ENCODE results near the gene CELF6. TPM values are rescaled to one million over a fixed set of nuclear protein-coding genes. Genes with fewer than 3 reads are reported as not detected.
A peak's percentile ranks its signal among the peaks of the same experiment; 100 is the strongest.

CELF6 gene
- total RNA-seq, 1 experiment from 2014 or later: not detected

GRCh38 chr15:72249142-72249810, 70.7 kb downstream of the CELF6 start:
- CTCF ChIA-PET: no interaction called here
- intact Hi-C loops (cut with micrococcal nuclease; ENCODE audit: unreplicated experiment): no loop called here
- POLR2A ChIA-PET (ENCODE audit: low non-redundant PET): no interaction called here
- TF ChIP-seq, protein P1, sequence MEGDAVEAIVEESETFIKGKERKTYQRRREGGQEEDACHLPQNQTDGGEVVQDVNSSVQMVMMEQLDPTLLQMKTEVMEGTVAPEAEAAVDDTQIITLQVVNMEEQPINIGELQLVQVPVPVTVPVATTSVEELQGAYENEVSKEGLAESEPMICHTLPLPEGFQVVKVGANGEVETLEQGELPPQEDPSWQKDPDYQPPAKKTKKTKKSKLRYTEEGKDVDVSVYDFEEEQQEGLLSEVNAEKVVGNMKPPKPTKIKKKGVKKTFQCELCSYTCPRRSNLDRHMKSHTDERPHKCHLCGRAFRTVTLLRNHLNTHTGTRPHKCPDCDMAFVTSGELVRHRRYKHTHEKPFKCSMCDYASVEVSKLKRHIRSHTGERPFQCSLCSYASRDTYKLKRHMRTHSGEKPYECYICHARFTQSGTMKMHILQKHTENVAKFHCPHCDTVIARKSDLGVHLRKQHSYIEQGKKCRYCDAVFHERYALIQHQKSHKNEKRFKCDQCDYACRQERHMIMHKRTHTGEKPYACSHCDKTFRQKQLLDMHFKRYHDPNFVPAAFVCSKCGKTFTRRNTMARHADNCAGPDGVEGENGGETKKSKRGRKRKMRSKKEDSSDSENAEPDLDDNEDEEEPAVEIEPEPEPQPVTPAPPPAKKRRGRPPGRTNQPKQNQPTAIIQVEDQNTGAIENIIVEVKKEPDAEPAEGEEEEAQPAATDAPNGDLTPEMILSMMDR (conservative IDR thresholded peaks at IDR 0.05; ENCODE audit: low read depth, low read length): no peak
- TF ChIP-seq EZH2 (IDR thresholded peaks at IDR 0.05; ENCODE audit: borderline replicate concordance, low read depth, low read length, poor library complexity, severe bottlenecking): no peak
- Histone ChIP-seq H3K9me3 (ENCODE audit: low read depth, low read length, poor library complexity, severe bottlenecking) (no peaks in the 10 kb centered on the region), H3K4me1 (ENCODE audit: insufficient read depth, low read length, poor library complexity, severe bottlenecking) (no peaks in the 10 kb centered on the region), H3K27me3 (replicated peaks; ENCODE audit: insufficient read depth, low read depth, low read length, poor library complexity) (no peaks in the 10 kb centered on the region), H3K27ac (ENCODE audit: low read depth, low read length, poor library complexity, severe bottlenecking) (no peak overlapping the region), H3K4me3 (ENCODE audit: low read depth, low read length, poor library complexity, severe bottlenecking) (no peak overlapping the region), H3K36me3 (ENCODE audit: insufficient read depth, low read length, poor library complexity, severe bottlenecking) (peaks cover 71% of the 10 kb centered on the region)
- no peak for DNase-seq (ENCODE audit: low spot score)
- no TSS peak for BruUV-seq (replicated peaks)

GRCh38 chr15:72248514-72248913, 71.4 kb downstream of the CELF6 start:
- Histone ChIP-seq H3K27me3 (replicated peaks; ENCODE audit: insufficient read depth, low read depth, low read length, poor library complexity) (no peaks in the 10 kb centered on the region), H3K9me3 (ENCODE audit: low read depth, low read length, poor library complexity, severe bottlenecking) (no peaks in the 10 kb centered on the region), H3K36me3 (ENCODE audit: insufficient read depth, low read length, poor library complexity, severe bottlenecking) (peaks cover 65% of the 10 kb centered on the region), H3K4me1 (ENCODE audit: insufficient read depth, low read length, poor library complexity, severe bottlenecking) (no peaks in the 10 kb centered on the region), H3K4me3 (ENCODE audit: low read depth, low read length, poor library complexity, severe bottlenecking) (no peak overlapping the region), H3K27ac (ENCODE audit: low read depth, low read length, poor library complexity, severe bottlenecking) (no peak overlapping the region)
- intact Hi-C loops (cut with micrococcal nuclease; ENCODE audit: unreplicated experiment): no loop called here
- DNase-seq (ENCODE audit: low spot score): no peak
- BruUV-seq (replicated peaks): no TSS peak
- no peak for TF ChIP-seq EZH2 (IDR thresholded peaks at IDR 0.05; ENCODE audit: borderline replicate concordance, low read depth, low read length, poor library complexity, severe bottlenecking)
- TF ChIP-seq, protein P1 (conservative IDR thresholded peaks at IDR 0.05; ENCODE audit: low read depth, low read length): no peak
- POLR2A ChIA-PET (ENCODE audit: low non-redundant PET): no interaction called here
- CTCF ChIA-PET: no interaction called here

DNA sequence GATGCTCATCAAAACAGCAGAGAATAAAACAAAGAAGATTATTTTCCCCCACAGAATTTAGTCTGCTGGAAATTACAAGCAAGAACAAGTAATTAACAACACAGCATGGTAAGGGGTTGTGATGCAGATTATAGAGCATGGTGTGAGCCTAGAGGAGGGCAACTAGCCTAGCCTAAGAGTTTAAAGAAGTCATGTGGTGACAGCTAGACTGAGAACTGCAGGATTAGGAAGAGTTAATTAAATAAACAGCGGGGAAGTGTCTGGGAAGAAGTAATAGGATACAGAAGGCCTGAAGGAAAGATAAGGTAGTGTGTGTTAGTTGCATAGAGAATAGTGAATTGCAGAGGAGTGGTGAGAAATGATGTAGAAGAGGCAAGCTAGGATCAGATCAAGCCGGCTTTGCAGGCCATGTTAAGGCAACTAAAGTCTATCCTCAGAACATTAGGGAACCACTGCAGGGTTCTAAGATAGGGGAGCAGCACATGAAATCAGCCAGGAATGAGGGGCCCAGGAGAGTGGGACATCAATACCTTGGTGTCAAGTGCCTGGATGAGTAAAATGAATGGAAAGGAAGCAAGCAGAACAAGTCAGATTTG, 77.1 kb downstream of the CELF6 start:
- Histone ChIP-seq H3K27me3 (replicated peaks; ENCODE audit: insufficient read depth, low read depth, low read length, poor library complexity) (no peaks in the 10 kb centered on the region), H3K27ac (ENCODE audit: low read depth, low read length, poor library complexity, severe bottlenecking) (no peak overlapping the region), H3K9me3 (ENCODE audit: low read depth, low read length, poor library complexity, severe bottlenecking) (no peaks in the 10 kb centered on the region), H3K4me3 (ENCODE audit: low read depth, low read length, poor library complexity, severe bottlenecking) (no peak overlapping the region), H3K4me1 (ENCODE audit: insufficient read depth, low read length, poor library complexity, severe bottlenecking) (peaks cover 4% of the 10 kb centered on the region), H3K36me3 (ENCODE audit: insufficient read depth, low read length, poor library complexity, severe bottlenecking) (peaks cover 28% of the 10 kb centered on the region)
- ChIA-PET POLR2A (ENCODE audit: low non-redundant PET) (no interaction called here), CTCF (no interaction called here)
- intact Hi-C loops (cut with micrococcal nuclease; ENCODE audit: unreplicated experiment): no loop called here
- BruUV-seq (replicated peaks): no TSS peak
- DNase-seq (ENCODE audit: low spot score): peak; percentile 68
- TF ChIP-seq, protein P1 (conservative IDR thresholded peaks at IDR 0.05; ENCODE audit: low read depth, low read length): no peak
- no peak for TF ChIP-seq EZH2 (IDR thresholded peaks at IDR 0.05; ENCODE audit: borderline replicate concordance, low read depth, low read length, poor library complexity, severe bottlenecking)
